ENCODE measurements around the gene CYB5RL. TPM values are rescaled to one million over a fixed set of nuclear protein-coding genes. Genes with fewer than 3 reads are reported as not detected.

Gene CYB5RL
- total and polyA plus RNA-seq, 2 of the 13 experiments (the other 11 are each of a cell fraction or from before 2014, with no cell fraction given), result 3.7 to 5.0 TPM

GRCh38 chr1:54186056-54186455, 13.8 kb downstream of the CYB5RL start:
- TF ChIP-seq ATF7 (IDR thresholded peaks at IDR 0.05) (peak; percentile 87), ATF7 (CRISPR knock-in tag; IDR thresholded peaks at IDR 0.05) (no peak), TBX2 (CRISPR knock-in tag; IDR thresholded peaks at IDR 0.05; ENCODE audit: borderline replicate concordance) (no peak), ZNF629 (CRISPR knock-in tag; conservative IDR thresholded peaks at IDR 0.05) (peak; percentile 34; the same call in 1 of the 2 replicates)
- ChIA-PET CTCF (ENCODE audit: low intra/inter-chr PET ratio, low total read pairs) (no interaction called here), POLR2A (no interaction called here)
- no peaks in the 10 kb centered on the region for H3K27me3 ChIP-seq (ENCODE audit: control insufficient read depth in 1 of 2, insufficient read depth in 2 of 2, low read length in 2 of 2)
- no peaks in the 10 kb centered on the region for H3K9me3 ChIP-seq (ENCODE audit: low read length)
- intact Hi-C loops (cut with micrococcal nuclease; ENCODE audit: unreplicated experiment), result no loop called here
- H3K27ac ChIP-seq (ENCODE audit: extremely low read length, insufficient read depth, low read length), result no peak overlapping the region
- in situ Hi-C loops (cut with HindIII; ENCODE audit: extremely low pct_ligation_motif_present, low pct_unique_long_range_greater_than_20kb), result no loop called here
- BruUV-seq (replicated peaks), result no TSS peak
- FAIRE-seq (no peak), ATAC-seq (no peak), DNase-seq (ENCODE audit: low spot score) (no peak)
- 0 out of 5 replicates have a peak, but pooled peaks cover 0 to 2% of the 10 kb centered on the region in 2 experiments for H3K36me3 ChIP-seq (replicated peaks in 1 of 2; ENCODE audit: control insufficient read depth in 1 of 2, insufficient read depth in 2 of 2, low read length in 2 of 2)
- H3K9ac ChIP-seq (ENCODE audit: insufficient read depth, low read depth, low read length), result no peak overlapping the region
- no peaks in the 10 kb centered on the region for H4K20me1 ChIP-seq (ENCODE audit: insufficient read depth, low read length)
- WGBS (ENCODE audit: low lambda C conversion rate), result 92% methylated on average over 3 of the region's 3 CpGs
- no peaks in the 10 kb centered on the region for H3K79me2 ChIP-seq (ENCODE audit: insufficient read depth, low read length)
- H3K4me2 ChIP-seq (ENCODE audit: low read depth, low read length), result no peak overlapping the region
- no peak overlapping the region for H2AFZ ChIP-seq (ENCODE audit: low read length)
- H3K4me3 ChIP-seq (replicated peaks in 1 of 3; ENCODE audit: insufficient read depth in 1 of 3, low read depth in 2 of 3, low read length in 3 of 3), result no peak overlapping the region
- H3K4me1 ChIP-seq (ENCODE audit: insufficient read depth, low read length), result no peaks in the 10 kb centered on the region

- no TSS peak for BruUV-seq (replicated peaks)
- DNase-seq (ENCODE audit: low spot score), result no peak
- no peak for TF ChIP-seq SMAD1 (CRISPR knock-in tag; IDR thresholded peaks at IDR 0.05; ENCODE audit: borderline replicate concordance, low read depth)
- TF ChIP-seq ZNF614 (CRISPR knock-in tag; IDR thresholded peaks at IDR 0.05; ENCODE audit: borderline replicate concordance), result no peak
- no peak for TF ChIP-seq U2AF1 (optimal IDR thresholded peaks at IDR 0.05; ENCODE audit: low read depth, low read length)
- TF ChIP-seq MEIS2 (CRISPR knock-in tag; IDR thresholded peaks at IDR 0.05), result no peak
- TF ChIP-seq MAFF (IDR thresholded peaks at IDR 0.05; ENCODE audit: low read depth, low read length), result no peak
- TF ChIP-seq SP140L (CRISPR knock-in tag; IDR thresholded peaks at IDR 0.05; ENCODE audit: borderline replicate concordance), result no peak
- no peak for TF ChIP-seq ZNF460 (CRISPR knock-in tag; IDR thresholded peaks at IDR 0.05; ENCODE audit: borderline replicate concordance)
- TF ChIP-seq XRCC5 (optimal IDR thresholded peaks at IDR 0.05; ENCODE audit: low read length), result no peak
- TF ChIP-seq ZNF646 (CRISPR knock-in tag; IDR thresholded peaks at IDR 0.05), result no peak
These were observed 19.0 kb downstream of the CYB5RL start for GRCh38 chr1:54180701-54181360.

More at GRCh38 chr1:54180701-54181360, 19.0 kb downstream of the CYB5RL start:
- Histone ChIP-seq H3K9me3 (ENCODE audit: low read length) (no peaks in the 10 kb centered on the region), H3K27ac (ENCODE audit: extremely low read length, insufficient read depth, low read length) (no peak overlapping the region), H3K4me1 (ENCODE audit: insufficient read depth, low read length) (no peaks in the 10 kb centered on the region), H3K9ac (ENCODE audit: insufficient read depth, low read depth, low read length) (no peak overlapping the region), H3K4me2 (ENCODE audit: low read depth, low read length) (no peak overlapping the region), H2AFZ (ENCODE audit: low read length) (no peak overlapping the region), H4K20me1 (ENCODE audit: insufficient read depth, low read length) (no peaks in the 10 kb centered on the region), H3K4me3 (replicated peaks in 1 of 3; ENCODE audit: insufficient read depth in 1 of 3, low read depth in 2 of 3, low read length in 3 of 3) (no peak overlapping the region), H3K27me3 (ENCODE audit: control insufficient read depth in 1 of 2, insufficient read depth in 2 of 2, low read length in 2 of 2) (no peaks in the 10 kb centered on the region), H3K79me2 (ENCODE audit: insufficient read depth, low read length) (no peaks in the 10 kb centered on the region), H3K36me3 (replicated peaks in 1 of 2; ENCODE audit: control insufficient read depth in 1 of 2, insufficient read depth in 2 of 2, low read length in 2 of 2) (no peaks in the 10 kb centered on the region; a peak in 1 of 5 replicates)
- intact Hi-C loops (cut with micrococcal nuclease; ENCODE audit: unreplicated experiment) (no loop called here), in situ Hi-C loops (cut with HindIII; ENCODE audit: extremely low pct_ligation_motif_present, low pct_unique_long_range_greater_than_20kb) (no loop called here)
- no peak for FAIRE-seq
- ATAC-seq, result no peak
- POLR2A ChIA-PET, result interaction anchor here (1.0 to 1.4 kb wide), 2 partner anchors 19 to 308 kb away, joined by 4 to 5 read pairs; partner anchors contain the start of genes CYB5RL and MRPL37
- CTCF ChIA-PET (ENCODE audit: low intra/inter-chr PET ratio, low total read pairs), result interaction anchor here (1.8 kb wide), 1 partner anchor 308 kb away, joined by 10 read pairs; no protein-coding TSS in a partner anchor
- 96% methylated on average over 5 of the region's 5 CpGs for whole genome bisulfite sequencing (ENCODE audit: low lambda C conversion rate)
